ENCODE measurements around the gene ADIPOR2.
"Not testable (repeated sequence)": the region's sequence is repeated elsewhere in the genome, so short reads cannot be mapped to it uniquely, and the experiment has no call there.

DNA sequence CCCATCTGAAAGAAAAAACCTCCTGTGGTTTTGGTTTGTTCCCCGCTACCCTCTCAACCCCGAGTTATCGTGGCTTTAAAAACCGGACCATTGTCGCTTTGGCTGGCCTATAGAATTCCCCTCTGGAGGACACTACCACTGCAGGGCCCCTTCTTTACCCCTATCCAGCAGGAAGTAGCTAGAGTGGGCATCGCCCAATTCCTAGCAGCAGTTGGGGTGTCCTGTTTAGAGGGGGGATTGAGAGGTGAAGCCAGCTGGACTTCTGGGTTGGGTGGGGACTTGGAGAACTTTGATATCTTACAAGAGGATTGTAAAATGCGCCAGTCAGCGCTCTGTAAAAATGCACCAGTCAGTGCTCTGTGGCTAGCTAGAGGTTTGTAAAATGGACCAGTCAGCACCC, 24.6 kb downstream of the ADIPOR2 start:
- TF ChIP-seq, protein P1, sequence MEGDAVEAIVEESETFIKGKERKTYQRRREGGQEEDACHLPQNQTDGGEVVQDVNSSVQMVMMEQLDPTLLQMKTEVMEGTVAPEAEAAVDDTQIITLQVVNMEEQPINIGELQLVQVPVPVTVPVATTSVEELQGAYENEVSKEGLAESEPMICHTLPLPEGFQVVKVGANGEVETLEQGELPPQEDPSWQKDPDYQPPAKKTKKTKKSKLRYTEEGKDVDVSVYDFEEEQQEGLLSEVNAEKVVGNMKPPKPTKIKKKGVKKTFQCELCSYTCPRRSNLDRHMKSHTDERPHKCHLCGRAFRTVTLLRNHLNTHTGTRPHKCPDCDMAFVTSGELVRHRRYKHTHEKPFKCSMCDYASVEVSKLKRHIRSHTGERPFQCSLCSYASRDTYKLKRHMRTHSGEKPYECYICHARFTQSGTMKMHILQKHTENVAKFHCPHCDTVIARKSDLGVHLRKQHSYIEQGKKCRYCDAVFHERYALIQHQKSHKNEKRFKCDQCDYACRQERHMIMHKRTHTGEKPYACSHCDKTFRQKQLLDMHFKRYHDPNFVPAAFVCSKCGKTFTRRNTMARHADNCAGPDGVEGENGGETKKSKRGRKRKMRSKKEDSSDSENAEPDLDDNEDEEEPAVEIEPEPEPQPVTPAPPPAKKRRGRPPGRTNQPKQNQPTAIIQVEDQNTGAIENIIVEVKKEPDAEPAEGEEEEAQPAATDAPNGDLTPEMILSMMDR (IDR thresholded peaks at IDR 0.05): not testable (repeated sequence)
- TF ChIP-seq EP300, POLR2A (IDR thresholded peaks at IDR 0.05): not testable (repeated sequence)
